GM23338 (cell line): ENCODE data around the gene CELSR1. TPM values are rescaled to one million over a fixed set of nuclear protein-coding genes. Genes with fewer than 3 reads are reported as not detected.

ENCODE experiments used
- ATAC-seq: fragments of 200-7000 bp; cut with Tn5 transposase; 3 replicates; pipeline ENCODE4 v1.9.1; 2020
- DNase-seq: peaks from one replicate; pipeline ENCODE4 v3.0.0-alpha.2; 2015; ENCODE audit warnings: low spot score
- H2AFZ ChIP-seq: fragments of 200-600 bp; sonication (generic); 2 replicates; pipeline ENCODE4 v1.8.0; 2016; ENCODE audit warnings: antibody characterized with exemption, mild to moderate bottlenecking, moderate library complexity
- H3F3A ChIP-seq: fragments of 200-600 bp; sonication (generic); replicated peaks from 2 replicates; pipeline ENCODE4 v1.8.0; 2017; ENCODE audit warnings: antibody characterized with exemption, mixed run types, low read depth
- H3K27ac ChIP-seq: fragments of 200-600 bp; sonication (generic); 2 replicates; pipeline ENCODE4 v1.6.1; 2016; ENCODE audit warnings: low read depth
- H3K27me3 ChIP-seq: fragments of 200-600 bp; sonication (generic); 2 replicates; pipeline ENCODE4 v1.8.0; 2016; ENCODE audit warnings: mild to moderate bottlenecking, mixed run types, moderate library complexity; ENCODE audit not compliant: insufficient read depth
- H3K36me3 ChIP-seq: fragments of 200-600 bp; sonication (generic); 2 replicates; pipeline ENCODE4 v1.8.0; 2016; ENCODE audit warnings: mild to moderate bottlenecking; ENCODE audit not compliant: insufficient read depth
- H3K4me1 ChIP-seq: fragments of 200-600 bp; sonication (generic); 2 replicates; pipeline ENCODE4 v1.8.0; 2016; ENCODE audit warnings: mild to moderate bottlenecking, moderate library complexity; ENCODE audit not compliant: insufficient read depth
- H3K4me2 ChIP-seq: fragments of 200-600 bp; sonication (generic); 2 replicates; pipeline ENCODE4 v1.7.1; 2017; ENCODE audit warnings: mixed run types
- H3K4me3 ChIP-seq: fragments of 200-600 bp; sonication (generic); 2 replicates; pipeline ENCODE4 v1.6.1; 2016; ENCODE audit warnings: mixed run types
- H3K79me2 ChIP-seq: fragments of 200-600 bp; sonication (generic); replicated peaks from 2 replicates; pipeline ENCODE4 v1.8.0; 2017; ENCODE audit warnings: mild to moderate bottlenecking; ENCODE audit not compliant: insufficient read depth
- H3K9me2 ChIP-seq: fragments of 200-600 bp; sonication (generic); 2 replicates; pipeline ENCODE4 v1.8.0; 2017; ENCODE audit not compliant: insufficient read depth
- H4K20me1 ChIP-seq: fragments of 200-600 bp; sonication (generic); replicated peaks from 2 replicates; pipeline ENCODE4 v1.8.0; 2017; ENCODE audit warnings: mild to moderate bottlenecking; ENCODE audit not compliant: insufficient read depth
- H3K27ac Mint-ChIP-seq: 2 replicates; pipeline ENCODE4 v1.8.0; 2020; ENCODE audit warnings: inconsistent platforms, mild to moderate bottlenecking, moderate library complexity, mixed read lengths
- H3K27me3 Mint-ChIP-seq: 3 replicates; pipeline ENCODE4 v1.8.0; 2022; ENCODE audit warnings: low read depth, mild to moderate bottlenecking, moderate library complexity, mixed read lengths, inconsistent platforms; ENCODE audit not compliant: insufficient read depth, poor library complexity
- H3K36me3 Mint-ChIP-seq: 3 replicates; pipeline ENCODE4 v1.8.0; 2021; ENCODE audit warnings: low read depth, mild to moderate bottlenecking, inconsistent platforms, moderate library complexity, mixed read lengths
- H3K4me1 Mint-ChIP-seq: 3 replicates; pipeline ENCODE4 v1.8.0; 2020; ENCODE audit warnings: mild to moderate bottlenecking, inconsistent platforms, mixed read lengths
- H3K4me3 Mint-ChIP-seq: 3 replicates; pipeline ENCODE4 v1.8.0; 2021; ENCODE audit warnings: moderate library complexity, mild to moderate bottlenecking, inconsistent platforms, mixed read lengths
- H3K9me3 Mint-ChIP-seq: 3 replicates; pipeline ENCODE4 v1.8.0; 2020; ENCODE audit warnings: moderate library complexity, mild to moderate bottlenecking, inconsistent platforms, mixed read lengths
- CREB1 ChIP-seq: fragments of 250-450 bp; sonication (Bioruptor Pico); IDR thresholded peaks from 2 replicates; pipeline ENCODE4 v1.5.0; 2020; ENCODE audit warnings: low read depth, mild to moderate bottlenecking, moderate library complexity
- JUNB ChIP-seq: IDR thresholded peaks from one replicate; pipeline ENCODE4 v1.6.1; 2016; ENCODE audit warnings: antibody characterized with exemption; ENCODE audit not compliant: unreplicated experiment
- NANOG ChIP-seq: IDR thresholded peaks from 2 replicates; pipeline ENCODE4 v1.6.1; 2016; ENCODE audit warnings: antibody characterized with exemption, borderline replicate concordance
- ZNF331 ChIP-seq: fragments of 250-450 bp; sonication (Bioruptor Pico); IDR thresholded peaks from 2 replicates; pipeline ENCODE4 v1.5.0; 2020; ENCODE audit warnings: low read depth, mild to moderate bottlenecking, moderate library complexity
- polyA plus RNA-seq: library from polyadenylated mRNA; unstranded; fragments of >200 nt; fragmentation: Nextera tagmentation; extraction: Ambion mirVana; gene quantifications from 2 replicates; pipeline ENCODE4 v1.2.1, GENCODE V29; 2016
- total RNA-seq: library from RNA; depleted of rRNA; stranded (reverse); fragments of >200 nt; shearing (Covaris generic); gene quantifications from 2 replicates; pipeline ENCODE4 v1.2.3, GENCODE V29; 2014
- TF ChIP-seq, protein P1 (sequence below): fragments of 250-450 bp; sonication (Bioruptor Pico); IDR thresholded peaks from 2 replicates; pipeline ENCODE4 v1.5.0; 2020; ENCODE audit warnings: mild to moderate bottlenecking, moderate library complexity
- TF ChIP-seq, protein P2 (sequence below): IDR thresholded peaks from 2 replicates; pipeline ENCODE4 v1.6.1; 2016; ENCODE audit warnings: antibody characterized with exemption

CELSR1 gene
- total and polyA plus RNA-seq, 2 experiments from 2014 or later: 4.8 to 20.4 TPM

DNA sequence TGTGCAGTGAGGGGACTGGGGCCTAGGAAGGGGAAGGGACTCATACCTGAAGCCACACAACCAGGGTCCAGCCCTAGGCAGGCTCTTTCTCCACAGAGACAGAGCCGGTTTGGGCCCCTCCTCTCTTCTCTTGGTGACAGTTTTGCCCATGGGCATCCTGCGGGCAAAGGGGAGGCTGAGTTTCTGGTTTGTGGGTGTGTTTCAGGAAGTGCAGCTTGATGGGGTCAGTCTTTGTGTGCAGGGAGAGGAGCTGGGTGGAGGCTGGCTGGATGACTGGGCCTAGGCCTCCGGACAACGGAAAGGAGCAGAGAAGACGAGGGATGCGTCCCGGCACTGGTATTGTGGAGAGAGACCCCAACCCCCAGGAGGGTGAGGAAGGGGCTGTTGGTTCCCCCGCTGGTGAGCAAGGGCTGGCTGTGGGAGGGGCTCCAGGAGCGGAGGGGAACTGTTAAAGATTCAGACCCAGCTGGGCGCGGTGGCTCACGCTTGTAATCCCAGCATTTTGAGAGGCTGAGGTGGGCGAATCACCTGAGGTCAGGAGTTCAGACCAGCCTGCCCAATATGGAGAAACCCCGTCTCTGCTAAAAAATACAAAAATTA, 23.4 kb upstream of the CELSR1 start (continued):
- TF ChIP-seq, protein P1, sequence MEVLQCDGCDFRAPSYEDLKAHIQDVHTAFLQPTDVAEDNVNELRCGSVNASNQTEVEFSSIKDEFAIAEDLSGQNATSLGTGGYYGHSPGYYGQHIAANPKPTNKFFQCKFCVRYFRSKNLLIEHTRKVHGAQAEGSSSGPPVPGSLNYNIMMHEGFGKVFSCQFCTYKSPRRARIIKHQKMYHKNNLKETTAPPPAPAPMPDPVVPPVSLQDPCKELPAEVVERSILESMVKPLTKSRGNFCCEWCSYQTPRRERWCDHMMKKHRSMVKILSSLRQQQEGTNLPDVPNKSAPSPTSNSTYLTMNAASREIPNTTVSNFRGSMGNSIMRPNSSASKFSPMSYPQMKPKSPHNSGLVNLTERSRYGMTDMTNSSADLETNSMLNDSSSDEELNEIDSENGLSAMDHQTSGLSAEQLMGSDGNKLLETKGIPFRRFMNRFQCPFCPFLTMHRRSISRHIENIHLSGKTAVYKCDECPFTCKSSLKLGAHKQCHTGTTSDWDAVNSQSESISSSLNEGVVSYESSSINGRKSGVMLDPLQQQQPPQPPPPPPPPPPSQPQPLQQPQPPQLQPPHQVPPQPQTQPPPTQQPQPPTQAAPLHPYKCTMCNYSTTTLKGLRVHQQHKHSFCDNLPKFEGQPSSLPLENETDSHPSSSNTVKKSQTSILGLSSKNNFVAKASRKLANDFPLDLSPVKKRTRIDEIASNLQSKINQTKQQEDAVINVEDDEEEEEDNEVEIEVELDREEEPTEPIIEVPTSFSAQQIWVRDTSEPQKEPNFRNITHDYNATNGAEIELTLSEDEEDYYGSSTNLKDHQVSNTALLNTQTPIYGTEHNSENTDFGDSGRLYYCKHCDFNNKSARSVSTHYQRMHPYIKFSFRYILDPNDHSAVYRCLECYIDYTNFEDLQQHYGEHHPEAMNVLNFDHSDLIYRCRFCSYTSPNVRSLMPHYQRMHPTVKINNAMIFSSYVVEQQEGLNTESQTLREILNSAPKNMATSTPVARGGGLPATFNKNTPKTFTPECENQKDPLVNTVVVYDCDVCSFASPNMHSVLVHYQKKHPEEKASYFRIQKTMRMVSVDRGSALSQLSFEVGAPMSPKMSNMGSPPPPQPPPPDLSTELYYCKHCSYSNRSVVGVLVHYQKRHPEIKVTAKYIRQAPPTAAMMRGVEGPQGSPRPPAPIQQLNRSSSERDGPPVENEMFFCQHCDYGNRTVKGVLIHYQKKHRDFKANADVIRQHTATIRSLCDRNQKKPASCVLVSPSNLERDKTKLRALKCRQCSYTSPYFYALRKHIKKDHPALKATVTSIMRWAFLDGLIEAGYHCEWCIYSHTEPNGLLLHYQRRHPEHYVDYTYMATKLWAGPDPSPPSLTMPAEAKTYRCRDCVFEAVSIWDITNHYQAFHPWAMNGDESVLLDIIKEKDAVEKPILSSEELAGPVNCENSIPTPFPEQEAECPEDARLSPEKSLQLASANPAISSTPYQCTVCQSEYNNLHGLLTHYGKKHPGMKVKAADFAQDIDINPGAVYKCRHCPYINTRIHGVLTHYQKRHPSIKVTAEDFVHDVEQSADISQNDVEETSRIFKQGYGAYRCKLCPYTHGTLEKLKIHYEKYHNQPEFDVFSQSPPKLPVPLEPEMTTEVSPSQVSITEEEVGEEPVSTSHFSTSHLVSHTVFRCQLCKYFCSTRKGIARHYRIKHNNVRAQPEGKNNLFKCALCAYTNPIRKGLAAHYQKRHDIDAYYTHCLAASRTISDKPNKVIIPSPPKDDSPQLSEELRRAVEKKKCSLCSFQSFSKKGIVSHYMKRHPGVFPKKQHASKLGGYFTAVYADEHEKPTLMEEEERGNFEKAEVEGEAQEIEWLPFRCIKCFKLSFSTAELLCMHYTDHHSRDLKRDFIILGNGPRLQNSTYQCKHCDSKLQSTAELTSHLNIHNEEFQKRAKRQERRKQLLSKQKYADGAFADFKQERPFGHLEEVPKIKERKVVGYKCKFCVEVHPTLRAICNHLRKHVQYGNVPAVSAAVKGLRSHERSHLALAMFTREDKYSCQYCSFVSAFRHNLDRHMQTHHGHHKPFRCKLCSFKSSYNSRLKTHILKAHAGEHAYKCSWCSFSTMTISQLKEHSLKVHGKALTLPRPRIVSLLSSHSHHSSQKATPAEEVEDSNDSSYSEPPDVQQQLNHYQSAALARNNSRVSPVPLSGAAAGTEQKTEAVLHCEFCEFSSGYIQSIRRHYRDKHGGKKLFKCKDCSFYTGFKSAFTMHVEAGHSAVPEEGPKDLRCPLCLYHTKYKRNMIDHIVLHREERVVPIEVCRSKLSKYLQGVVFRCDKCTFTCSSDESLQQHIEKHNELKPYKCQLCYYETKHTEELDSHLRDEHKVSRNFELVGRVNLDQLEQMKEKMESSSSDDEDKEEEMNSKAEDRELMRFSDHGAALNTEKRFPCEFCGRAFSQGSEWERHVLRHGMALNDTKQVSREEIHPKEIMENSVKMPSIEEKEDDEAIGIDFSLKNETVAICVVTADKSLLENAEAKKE (CRISPR knock-in tag): no peak
- no peak for TF ChIP-seq NANOG

DNA sequence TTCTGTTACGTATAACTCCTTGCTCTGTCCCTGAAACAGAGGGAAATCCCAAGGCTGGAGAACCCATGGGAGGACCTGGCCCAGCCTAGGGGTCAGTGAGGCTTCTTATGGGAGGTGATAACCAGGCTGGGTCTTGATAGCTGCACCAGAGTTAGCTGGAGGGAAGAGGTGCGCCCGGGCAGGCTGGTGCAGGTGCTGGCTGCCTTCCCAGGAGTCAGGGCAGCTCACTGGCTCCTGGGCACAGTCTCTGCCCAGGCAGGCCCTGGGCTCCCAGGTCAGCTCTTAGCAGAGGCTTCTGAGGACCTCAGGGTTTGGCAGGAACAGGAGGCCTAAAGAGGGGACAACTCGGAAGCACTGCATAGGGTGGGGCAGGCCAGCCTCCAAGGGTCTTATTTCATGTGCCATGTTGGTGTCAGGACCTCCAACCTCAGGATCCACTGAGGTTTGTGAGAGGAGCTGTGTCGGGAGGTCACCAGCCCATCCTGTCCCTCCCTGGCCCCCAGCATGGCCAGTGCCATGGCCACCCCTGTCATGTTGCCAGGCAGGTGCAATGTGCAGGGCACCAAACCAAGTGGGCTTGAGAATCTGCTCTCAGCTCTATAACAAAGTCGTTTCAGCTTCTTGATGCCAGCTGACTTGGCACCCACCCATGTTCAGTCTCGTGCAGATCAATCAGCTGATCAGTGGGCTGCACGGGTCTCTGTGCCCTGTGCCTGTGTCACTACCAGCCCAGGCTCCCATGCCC, 20.5 kb upstream of the CELSR1 start:
- no peak overlapping the region for H3K27ac Mint-ChIP-seq
- Histone ChIP-seq H2AFZ (no peak overlapping the region), H3K4me3 (no peak overlapping the region), H3K27me3 (no peaks in the 10 kb centered on the region), H3K79me2 (no peaks in the 10 kb centered on the region), H3K27ac (no peak overlapping the region), H3K9me2 (0 out of 2 replicates have a peak, but pooled peaks cover 6% of the 10 kb centered on the region), H3K36me3 (no peaks in the 10 kb centered on the region), H4K20me1 (no peaks in the 10 kb centered on the region), H3K4me1 (no peaks in the 10 kb centered on the region), H3F3A (no peaks in the 10 kb centered on the region), H3K4me2 (no peak overlapping the region)
- H3K9me3 Mint-ChIP-seq: peaks cover 17% of the 10 kb centered on the region
- DNase-seq: no peak
- ATAC-seq: no peak
- peaks cover 9% of the 10 kb centered on the region for H3K27me3 Mint-ChIP-seq
- H3K4me3 Mint-ChIP-seq: no peak overlapping the region
- H3K4me1 Mint-ChIP-seq: no peaks in the 10 kb centered on the region; the same call in 1 of the 3 replicates
- peaks cover 3% of the 10 kb centered on the region; the same call in 1 of the 3 replicates for H3K36me3 Mint-ChIP-seq
- TF ChIP-seq ZNF331 (CRISPR knock-in tag): no peak
- TF ChIP-seq, protein P2, sequence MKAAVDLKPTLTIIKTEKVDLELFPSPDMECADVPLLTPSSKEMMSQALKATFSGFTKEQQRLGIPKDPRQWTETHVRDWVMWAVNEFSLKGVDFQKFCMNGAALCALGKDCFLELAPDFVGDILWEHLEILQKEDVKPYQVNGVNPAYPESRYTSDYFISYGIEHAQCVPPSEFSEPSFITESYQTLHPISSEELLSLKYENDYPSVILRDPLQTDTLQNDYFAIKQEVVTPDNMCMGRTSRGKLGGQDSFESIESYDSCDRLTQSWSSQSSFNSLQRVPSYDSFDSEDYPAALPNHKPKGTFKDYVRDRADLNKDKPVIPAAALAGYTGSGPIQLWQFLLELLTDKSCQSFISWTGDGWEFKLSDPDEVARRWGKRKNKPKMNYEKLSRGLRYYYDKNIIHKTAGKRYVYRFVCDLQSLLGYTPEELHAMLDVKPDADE: no peak
- TF ChIP-seq, protein P1 (CRISPR knock-in tag): no peak
- TF ChIP-seq CREB1 (CRISPR knock-in tag): no peak
- no peak for TF ChIP-seq JUNB
